GM12878 (cell line): ENCODE data around the gene PITRM1.

Experiments
- CTCF ChIP-seq, 3 experiments: IDR thresholded peaks in 2 of 3; conservative IDR thresholded peaks in 1 of 3; 2 replicates each; pipeline ENCODE4 v1.5.1; 2011; ENCODE audit warnings: low read depth in 3 of 3, low read length in 3 of 3, mild to moderate bottlenecking in 3 of 3, control low read depth in 2 of 3, moderate library complexity in 2 of 3, inconsistent platforms in 1 of 3, mixed read lengths in 1 of 3; ENCODE audit not compliant: control insufficient read depth in 2 of 3, insufficient read depth in 1 of 3; ENCODE audit errors: extremely low read depth in 1 of 3
- EZH2 ChIP-seq: IDR thresholded peaks from 2 replicates; pipeline ENCODE4 v1.6.1; 2012; ENCODE audit warnings: low read depth, mild to moderate bottlenecking, control low read depth, inconsistent platforms, low read length, borderline replicate concordance; ENCODE audit not compliant: control insufficient read depth
- HDAC2 ChIP-seq: fragments of 200-600 bp; sonication (generic); IDR thresholded peaks from 2 replicates; pipeline ENCODE4 v1.6.1; 2017
- HDAC6 ChIP-seq: fragments of 200-600 bp; sonication (generic); IDR thresholded peaks from one replicate; pipeline ENCODE4 v1.8.0; 2017; ENCODE audit warnings: antibody characterized with exemption; ENCODE audit not compliant: unreplicated experiment
- MTA3 ChIP-seq: IDR thresholded peaks from 2 replicates; pipeline ENCODE4 v1.6.1; 2012; ENCODE audit warnings: low read length, inconsistent platforms, borderline replicate concordance
- POLR2AphosphoS2 ChIP-seq: IDR thresholded peaks from 2 replicates; pipeline ENCODE4 v1.6.1; 2011; ENCODE audit warnings: low read depth, mild to moderate bottlenecking, low read length, improper control_type of control experiment, moderate library complexity
- POU2F2 ChIP-seq: IDR thresholded peaks from 3 replicates; pipeline ENCODE4 v1.6.1; 2011; ENCODE audit warnings: low read depth, mild to moderate bottlenecking, low read length, borderline replicate concordance
- RCOR1 ChIP-seq: conservative IDR thresholded peaks from 2 replicates; pipeline ENCODE4 v1.6.1; 2012; ENCODE audit warnings: low read depth, low read length, improper control_type of control experiment
- SUZ12 ChIP-seq: fragments of 200-600 bp; sonication (generic); IDR thresholded peaks from one replicate; pipeline ENCODE4 v1.6.1; 2018; ENCODE audit warnings: antibody characterized with exemption, mild to moderate bottlenecking; ENCODE audit not compliant: unreplicated experiment
- YBX1 ChIP-seq: fragments of 450-650 bp; IDR thresholded peaks from 2 replicates; pipeline ENCODE4 v1.6.1; 2016; ENCODE audit warnings: antibody characterized with exemption

- TF ChIP-seq HDAC6 (no peak), RCOR1 (no peak), CTCF (IDR thresholded peaks at IDR 0.05 in 2 of 3, conservative IDR thresholded peaks at IDR 0.05 in 1 of 3; ENCODE audit: control insufficient read depth in 2 of 3, extremely low read depth in 1 of 3, insufficient read depth in 1 of 3, low read depth in 3 of 3, low read length in 3 of 3) (no peak), EZH2 (no peak), YBX1 (no peak), SUZ12 (no peak), MTA3 (no peak), POU2F2 (no peak), HDAC2 (no peak), POLR2AphosphoS2 (no peak)
Measured at GRCh38 chr10:3105166-3105565, 67.4 kb downstream of the PITRM1 start.
